Stomach (tissue), 4 donors: ENCODE measurements around the gene ARHGAP28.

Experiments used
- EP300 ChIP-seq: sonication (generic); formaldehyde crosslinking; IDR thresholded peaks from one replicate; pipeline ENCODE4 v1.6.1; 2017; ENCODE audit warnings: antibody characterized with exemption
- POLR2A ChIP-seq, 4 donors: fragments of 450-650 bp; IDR thresholded peaks; one replicate each; pipeline ENCODE4 v1.6.1; 2016; ENCODE audit warnings: antibody characterized with exemption in 4 of 4, control low read depth in 2 of 4, mild to moderate bottlenecking in 1 of 4, moderate library complexity in 1 of 4
- POLR2AphosphoS5 ChIP-seq, 3 donors: sonication (generic); formaldehyde crosslinking; IDR thresholded peaks; one replicate each; pipeline ENCODE4 v1.6.1; 2016; ENCODE audit warnings: antibody characterized with exemption in 3 of 3
- TF ChIP-seq, protein P1 (sequence below), 7 experiments: fragments of 450-650 bp in 4 of 7; fragments of 200-600 bp in 3 of 7; sonication (generic) in 3 of 7; IDR thresholded peaks; one replicate each; pipeline ENCODE4 v1.5.1; 2016 to 2019; ENCODE audit warnings: antibody characterized with exemption in 7 of 7, control low read depth in 2 of 7, mild to moderate bottlenecking in 1 of 7

DNA sequence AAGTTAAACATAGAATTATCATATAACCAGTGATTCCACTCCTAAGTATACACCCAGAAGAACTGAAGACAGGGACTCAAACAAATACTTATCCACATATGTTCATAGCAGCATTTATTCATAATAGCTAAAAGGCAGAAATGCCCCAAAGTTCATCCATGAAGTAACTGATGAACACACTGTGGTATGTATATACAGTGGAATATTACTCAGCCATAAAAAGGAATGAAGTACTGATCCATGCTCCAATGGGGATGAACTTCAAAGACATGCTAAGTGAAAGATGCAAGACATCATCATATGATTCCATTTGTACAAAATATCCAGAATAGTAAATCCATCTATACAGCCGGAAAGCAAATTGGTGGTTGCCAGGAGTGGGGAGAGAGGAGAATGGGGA lies 230.6 kb downstream of the ARHGAP28 start:
- TF ChIP-seq, protein P1, sequence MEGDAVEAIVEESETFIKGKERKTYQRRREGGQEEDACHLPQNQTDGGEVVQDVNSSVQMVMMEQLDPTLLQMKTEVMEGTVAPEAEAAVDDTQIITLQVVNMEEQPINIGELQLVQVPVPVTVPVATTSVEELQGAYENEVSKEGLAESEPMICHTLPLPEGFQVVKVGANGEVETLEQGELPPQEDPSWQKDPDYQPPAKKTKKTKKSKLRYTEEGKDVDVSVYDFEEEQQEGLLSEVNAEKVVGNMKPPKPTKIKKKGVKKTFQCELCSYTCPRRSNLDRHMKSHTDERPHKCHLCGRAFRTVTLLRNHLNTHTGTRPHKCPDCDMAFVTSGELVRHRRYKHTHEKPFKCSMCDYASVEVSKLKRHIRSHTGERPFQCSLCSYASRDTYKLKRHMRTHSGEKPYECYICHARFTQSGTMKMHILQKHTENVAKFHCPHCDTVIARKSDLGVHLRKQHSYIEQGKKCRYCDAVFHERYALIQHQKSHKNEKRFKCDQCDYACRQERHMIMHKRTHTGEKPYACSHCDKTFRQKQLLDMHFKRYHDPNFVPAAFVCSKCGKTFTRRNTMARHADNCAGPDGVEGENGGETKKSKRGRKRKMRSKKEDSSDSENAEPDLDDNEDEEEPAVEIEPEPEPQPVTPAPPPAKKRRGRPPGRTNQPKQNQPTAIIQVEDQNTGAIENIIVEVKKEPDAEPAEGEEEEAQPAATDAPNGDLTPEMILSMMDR (IDR thresholded peaks at IDR 0.05) = no peak
- TF ChIP-seq POLR2A (IDR thresholded peaks at IDR 0.05) (no peak), EP300 (no peak), POLR2AphosphoS5 (IDR thresholded peaks at IDR 0.05) (no peak)
